GM12864 (cell line): ENCODE results near the gene SLC35B3.

Experiments used
- DNase-seq: peaks from one replicate; pipeline ENCODE4 v3.0.0-alpha.2; 2011; ENCODE audit warnings: low read depth
- H3K4me3 ChIP-seq: 2 replicates; pipeline ENCODE4 v1.5.1; 2011; ENCODE audit warnings: mild to moderate bottlenecking, low read depth, low read length, control low read depth
- CTCF ChIP-seq: IDR thresholded peaks from 2 replicates; pipeline ENCODE4 v1.5.1; 2011; ENCODE audit warnings: low read depth, mild to moderate bottlenecking, moderate library complexity, low read length, control low read depth, inconsistent platforms; ENCODE audit errors: missing control alignments

SLC35B3 gene

GRCh38 chr6:8435093-8435844 is at the start of gene SLC35B3:
Gene SLC35B3, minus strand, starts transcription at chr6:8435545.
- no peak for TF ChIP-seq CTCF
- peak; percentile 72 for DNase-seq
- H3K4me3 ChIP-seq = peak within 1 kb of the TSS; percentile 54

GRCh38 chr6:8483650-8484049 is 48.3 kb upstream of the SLC35B3 start:
- DNase-seq = no peak
- H3K4me3 ChIP-seq = no peak overlapping the region
- TF ChIP-seq CTCF = no peak

GRCh38 chr6:8481727-8482126 is 46.4 kb upstream of the SLC35B3 start:
- DNase-seq = no peak

GRCh38 chr6:8478418-8478817 is 43.1 kb upstream of the SLC35B3 start:
- H3K4me3 ChIP-seq = no peak overlapping the region
- DNase-seq = no peak
- no peak for TF ChIP-seq CTCF

More at GRCh38 chr6:8481727-8482126, 46.4 kb upstream of the SLC35B3 start:
- H3K4me3 ChIP-seq = no peak overlapping the region
- peak; percentile 71 for TF ChIP-seq CTCF

GRCh38 chr6:8476656-8477055 is 41.3 kb upstream of the SLC35B3 start:
- H3K4me3 ChIP-seq = no peak overlapping the region
- no peak for TF ChIP-seq CTCF
- DNase-seq = no peak

GRCh38 chr6:8468552-8469356 is 33.4 kb upstream of the SLC35B3 start:
- H3K4me3 ChIP-seq = no peak overlapping the region
- no peak for TF ChIP-seq CTCF
- no peak for DNase-seq

- no peak overlapping the region for H3K4me3 ChIP-seq
- no peak for DNase-seq
- no peak for TF ChIP-seq CTCF
Observed at GRCh38 chr6:8462694-8463093, 27.3 kb upstream of the SLC35B3 start.
